Kidney capillary endothelial cell (primary cell): ENCODE results near the gene BEND6.
A peak's percentile ranks its signal among the peaks of the same experiment; 100 is the strongest.

ENCODE experiments used
- DNase-seq: peaks from one replicate; pipeline ENCODE4 v3.0.0-alpha.2; 2018; ENCODE audit warnings: low spot score

Gene BEND6, protein sequence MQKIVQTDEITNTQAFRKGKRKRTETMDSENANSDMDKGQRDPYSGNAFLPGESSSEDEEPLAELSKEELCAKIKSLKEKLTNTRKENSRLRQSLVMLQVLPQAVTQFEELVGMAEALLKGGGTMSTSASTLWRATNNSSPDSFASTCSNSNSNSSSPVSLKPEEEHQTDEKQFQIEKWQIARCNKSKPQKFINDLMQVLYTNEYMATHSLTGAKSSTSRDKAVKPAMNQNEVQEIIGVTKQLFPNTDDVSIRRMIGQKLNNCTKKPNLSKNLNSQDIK

GRCh38 chr6:56954403-56955170 lies at the start of gene BEND6:
BEND6 (plus strand) TSS chr6:56955107; CDS start chr6:56981811, 26,704 bp downstream.
- DNase-seq, result peak; percentile 21

- no peak for DNase-seq
Measured at GRCh38 chr6:56905378-56905777, 49.5 kb upstream of the BEND6 start.

GRCh38 chr6:56906752-56907151 lies 48.2 kb upstream of the BEND6 start:
- DNase-seq, result no peak

GRCh38 chr6:56909115-56909907 lies 45.6 kb upstream of the BEND6 start:
- no peak for DNase-seq

DNA sequence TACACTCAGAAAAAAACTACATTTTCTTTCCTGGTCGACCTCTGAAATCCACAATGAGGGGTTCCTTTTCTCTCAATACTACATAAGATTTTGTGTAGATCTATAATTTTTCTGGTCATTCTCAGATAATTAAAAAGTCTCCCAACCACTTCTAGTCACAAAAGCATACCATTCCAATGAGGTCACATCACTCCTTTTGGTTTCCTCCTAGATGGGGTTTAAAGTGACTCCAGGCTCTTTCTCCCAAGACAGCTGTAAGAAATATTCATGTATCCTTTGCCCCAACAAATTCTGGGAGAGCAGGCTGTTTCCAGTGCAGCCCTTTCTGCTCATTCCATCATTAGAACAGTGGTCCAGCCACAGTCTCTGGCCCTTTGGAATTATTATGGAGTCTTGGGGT lies 43.1 kb upstream of the BEND6 start:
- no peak for DNase-seq

GRCh38 chr6:56913285-56914074 lies 41.4 kb upstream of the BEND6 start:
- no peak for DNase-seq

DNA sequence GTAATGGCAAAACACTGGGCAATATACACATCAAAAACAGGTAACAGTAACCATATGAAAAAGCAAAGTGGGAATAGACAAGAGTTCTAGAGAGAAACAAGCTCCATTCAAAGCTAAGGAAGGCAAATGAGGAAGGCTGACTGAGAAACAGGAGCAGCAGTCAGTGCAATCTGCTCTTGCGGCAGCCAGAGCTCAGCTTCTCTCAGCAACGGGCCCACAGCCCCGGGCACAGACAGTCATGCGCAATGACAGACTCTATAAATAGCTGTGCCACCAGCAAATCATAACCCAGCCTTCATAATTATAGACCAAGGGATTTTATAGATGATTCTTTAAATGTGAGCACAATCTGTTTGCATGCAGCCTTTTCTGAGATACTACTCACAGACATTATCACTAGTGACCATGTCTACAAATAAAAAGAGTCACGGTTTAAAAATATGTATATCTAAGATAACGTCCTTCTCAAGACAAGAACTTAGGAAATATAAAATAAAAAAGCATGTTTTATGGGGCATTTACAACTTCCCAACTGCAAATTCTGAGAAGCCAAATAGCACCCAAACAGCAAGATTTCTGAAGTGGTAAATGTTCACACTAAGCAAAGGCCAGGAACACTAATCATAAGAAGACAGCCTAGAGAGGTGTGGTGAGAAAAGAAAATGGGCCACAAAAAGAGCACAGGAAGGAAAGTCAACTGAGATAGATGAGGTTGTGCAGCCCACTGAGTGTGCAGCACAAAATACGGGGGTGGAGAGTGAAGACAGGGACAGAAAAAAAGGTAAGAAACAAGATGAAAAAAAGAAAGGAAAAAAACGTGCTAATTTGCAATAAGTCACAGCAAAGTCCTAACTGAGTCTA lies 39.9 kb upstream of the BEND6 start:
- no peak for DNase-seq

- no peak for DNase-seq
Measured at GRCh38 chr6:56915832-56916231, 39.1 kb upstream of the BEND6 start.

DNA sequence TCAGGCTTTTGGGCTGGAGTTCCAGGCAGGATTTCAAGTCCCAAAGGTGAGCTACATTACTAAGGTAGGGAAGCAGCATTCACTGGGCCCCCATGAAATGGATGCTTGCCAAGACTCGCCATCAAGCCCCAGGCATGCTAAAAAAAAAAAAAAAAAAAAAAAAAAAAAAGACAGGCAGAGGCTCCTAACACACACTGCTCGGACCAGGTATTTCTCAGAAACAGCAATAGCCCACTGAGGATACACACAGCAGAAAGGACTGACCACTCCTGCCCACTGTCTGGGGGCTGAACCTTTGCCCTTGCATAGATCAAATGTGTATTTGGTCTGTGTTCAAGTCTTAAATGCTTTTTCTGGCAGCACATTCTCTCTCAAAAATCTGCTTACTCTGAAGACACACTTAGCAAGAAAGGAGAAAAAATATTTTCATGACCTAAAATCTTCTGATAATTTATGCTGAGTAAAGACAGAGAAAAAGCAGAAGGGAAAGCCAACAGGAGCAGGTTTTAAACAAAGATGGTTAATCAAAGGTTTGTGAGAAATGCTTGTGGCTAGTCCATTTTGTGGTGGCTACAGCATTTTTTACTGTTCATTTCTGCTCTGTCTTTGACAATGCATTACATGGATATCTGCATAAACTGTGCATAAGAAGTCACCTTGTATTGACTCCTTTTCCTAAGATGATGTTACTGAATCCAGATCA lies 37.9 kb upstream of the BEND6 start:
- no peak for DNase-seq

DNA sequence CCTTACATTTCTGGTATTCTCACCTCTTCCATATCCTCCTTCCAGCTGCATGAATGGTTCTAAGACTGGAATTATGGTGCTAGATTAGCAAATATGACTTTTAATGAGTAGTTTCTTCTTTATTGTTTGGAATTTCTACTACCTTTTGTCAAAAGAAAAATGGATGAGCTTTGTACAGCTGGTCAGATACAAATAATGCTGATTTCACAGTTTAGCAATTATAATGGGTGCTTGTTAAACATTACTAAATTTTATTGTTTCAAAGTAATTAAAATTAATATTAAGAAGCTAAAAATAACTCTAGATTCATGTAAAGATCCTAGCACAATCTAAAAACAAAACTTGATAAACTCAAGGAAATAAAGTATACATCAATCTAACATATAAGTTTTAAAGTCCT lies 32.3 kb upstream of the BEND6 start:
- no peak for DNase-seq

GRCh38 chr6:56923565-56923964 lies 31.3 kb upstream of the BEND6 start:
- no peak for DNase-seq

DNA sequence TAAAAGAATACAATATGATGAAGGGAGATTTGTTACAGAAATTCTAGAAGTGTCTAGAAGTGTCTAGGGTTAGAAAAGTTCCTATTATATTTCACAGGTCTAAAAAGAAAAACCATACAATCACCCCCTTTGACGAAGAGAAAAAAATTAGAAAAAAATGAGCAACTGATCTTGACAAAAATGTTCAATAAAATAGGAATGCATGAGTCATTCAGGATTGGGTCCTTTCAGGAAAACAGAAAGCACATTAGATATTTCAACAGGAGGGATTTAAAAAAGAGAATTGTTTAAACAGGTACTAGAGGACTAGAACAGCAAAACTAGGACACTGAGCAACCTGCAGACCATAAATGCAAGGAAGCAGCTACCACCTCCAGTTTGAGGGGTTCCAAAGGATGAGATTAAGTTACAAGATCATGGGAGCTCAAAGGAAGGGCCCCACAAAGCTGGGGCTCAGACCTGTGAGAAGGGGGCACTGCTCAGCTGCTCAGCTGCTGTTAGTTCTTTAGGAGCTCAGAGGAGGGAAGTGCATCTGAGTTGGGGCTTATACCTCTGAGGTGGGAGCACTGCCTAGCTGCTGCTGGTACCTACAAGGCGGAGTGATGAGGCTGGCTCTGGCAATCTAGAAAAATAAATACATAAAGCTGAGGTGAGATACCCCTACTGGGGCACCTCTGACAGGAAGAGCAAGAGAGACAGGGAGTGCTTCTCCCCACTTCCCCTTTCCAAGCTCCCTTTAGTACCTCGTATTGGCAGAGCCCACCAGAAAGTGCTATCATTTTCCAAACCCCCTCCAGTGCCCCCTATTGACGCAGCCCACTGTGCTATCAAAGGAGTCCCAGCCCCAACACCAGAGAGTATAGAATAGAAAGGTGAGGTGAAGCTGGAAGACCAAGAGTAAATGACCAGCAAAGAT lies 27.1 kb upstream of the BEND6 start:
- DNase-seq, result no peak

DNA sequence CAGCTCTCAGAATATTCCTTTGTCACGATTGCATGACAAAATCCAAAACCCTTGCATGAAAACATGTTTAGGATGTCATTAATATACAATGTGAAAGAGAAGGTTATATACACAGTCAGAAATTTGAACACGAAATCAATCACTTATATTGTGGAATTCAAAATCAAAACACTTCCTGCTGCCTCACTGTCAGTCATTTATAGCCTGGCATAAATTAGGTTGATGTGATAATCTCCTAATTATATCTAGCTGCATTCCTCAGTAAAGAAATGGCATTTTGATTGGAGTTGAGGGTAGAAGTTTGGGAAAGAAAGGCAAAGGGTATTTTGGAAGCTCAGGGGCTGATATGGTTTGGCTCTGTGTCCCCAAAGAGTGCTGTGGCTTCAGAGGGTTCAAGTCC lies 24.1 kb upstream of the BEND6 start:
- no peak for DNase-seq

DNA sequence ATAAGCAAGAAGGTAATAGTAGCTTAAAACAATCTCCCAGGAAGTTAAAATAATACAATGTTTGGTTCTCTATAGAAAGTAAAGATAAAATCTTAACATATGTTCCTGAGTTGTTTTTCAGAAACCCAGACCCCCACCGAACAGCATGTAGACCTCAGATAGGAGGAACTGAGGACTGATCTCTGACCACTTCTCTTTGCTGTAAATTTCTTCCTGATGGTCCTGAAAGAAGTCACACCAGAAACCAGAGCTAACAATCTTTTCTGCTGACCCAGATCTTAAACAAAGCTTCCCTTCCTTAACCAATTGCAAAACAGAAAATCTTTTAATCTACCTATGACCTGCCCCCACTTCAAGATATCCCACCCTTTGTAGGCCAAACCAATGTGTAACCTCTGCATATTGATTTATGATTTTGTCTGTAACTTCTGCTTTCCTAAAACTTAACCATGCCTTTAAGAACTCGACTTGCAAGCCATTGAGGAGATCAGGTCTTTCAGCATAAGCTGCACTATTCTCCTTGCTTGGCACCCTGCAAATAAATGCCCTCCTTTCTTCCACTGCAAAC lies 21.9 kb upstream of the BEND6 start:
- no peak for DNase-seq

DNA sequence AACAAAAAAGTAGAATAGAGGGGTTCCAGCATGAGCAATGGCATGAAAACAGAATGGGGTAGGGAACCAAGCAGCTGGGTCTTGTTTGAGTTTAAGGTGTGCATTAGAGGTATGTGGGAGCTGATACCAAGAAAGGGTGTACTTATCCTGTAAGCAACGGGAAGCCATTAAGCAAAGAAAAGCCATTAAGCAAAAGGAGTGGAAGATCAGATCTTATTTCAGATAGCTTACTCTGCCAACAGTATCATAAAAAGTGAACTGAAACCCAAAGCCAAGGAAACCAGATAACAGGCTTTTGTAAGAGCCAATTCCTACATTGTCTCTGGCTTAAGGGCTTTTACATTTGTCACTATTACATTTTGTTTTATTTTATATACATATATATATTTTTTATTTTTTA lies 21.3 kb upstream of the BEND6 start:
- DNase-seq, result no peak

DNA sequence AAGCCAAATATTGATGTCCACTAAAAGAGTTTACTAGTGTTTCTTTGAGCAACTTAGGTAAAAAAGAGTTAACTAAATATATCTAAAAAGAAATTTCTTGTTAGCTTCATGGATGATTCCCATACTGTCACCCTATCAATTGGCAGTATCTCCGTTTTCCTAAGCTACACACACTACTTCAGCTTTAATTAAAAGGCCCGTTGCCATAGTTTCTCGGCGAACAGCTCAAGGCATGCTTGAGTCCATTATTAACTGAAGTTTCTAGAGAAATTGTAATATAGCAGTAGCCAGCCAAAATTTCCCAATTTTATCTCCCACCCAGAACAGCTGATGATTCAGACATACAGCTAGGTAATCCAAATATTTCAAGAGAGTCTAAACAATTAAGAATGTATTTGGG lies 20.0 kb upstream of the BEND6 start:
- no peak for DNase-seq

- no peak for DNase-seq
Measured at GRCh38 chr6:56936466-56936865, 18.4 kb upstream of the BEND6 start.

- peak; percentile 60 for DNase-seq
Measured at GRCh38 chr6:56938649-56939191, 16.2 kb upstream of the BEND6 start.

GRCh38 chr6:56940463-56940862 lies 14.4 kb upstream of the BEND6 start:
- no peak for DNase-seq
